Spleen (tissue), 7 donors: ENCODE results near the gene SCD5.

ENCODE experiments used
- POLR2A ChIP-seq, 3 donors: fragments of 450-650 bp; IDR thresholded peaks; one replicate each; pipeline ENCODE4 v1.5.1; 2017; ENCODE audit warnings: antibody characterized with exemption in 3 of 3, mild to moderate bottlenecking in 1 of 3
- TF ChIP-seq, protein P1 (sequence below), 11 experiments: fragments of 200-600 bp in 7 of 11; fragments of 450-650 bp in 4 of 11; sonication (generic) in 4 of 11; IDR thresholded peaks in 8 of 11; conservative IDR thresholded peaks in 3 of 11; 1 replicate in 7 of 11; 2 replicates in 4 of 11; pipeline versions ENCODE4 v1.4.0 to v1.8.0; 2016 to 2021; ENCODE audit warnings: antibody characterized with exemption in 11 of 11, inconsistent platforms in 4 of 11, mild to moderate bottlenecking in 1 of 11
- donor health status: DM: no; HTN: no; CAD: no; lungs with moderate emphysema.
- donor health status: DM: no; HTN: no; CAD: no.
- donor health status: DM: no; HTN: no; CAD: no.

DNA sequence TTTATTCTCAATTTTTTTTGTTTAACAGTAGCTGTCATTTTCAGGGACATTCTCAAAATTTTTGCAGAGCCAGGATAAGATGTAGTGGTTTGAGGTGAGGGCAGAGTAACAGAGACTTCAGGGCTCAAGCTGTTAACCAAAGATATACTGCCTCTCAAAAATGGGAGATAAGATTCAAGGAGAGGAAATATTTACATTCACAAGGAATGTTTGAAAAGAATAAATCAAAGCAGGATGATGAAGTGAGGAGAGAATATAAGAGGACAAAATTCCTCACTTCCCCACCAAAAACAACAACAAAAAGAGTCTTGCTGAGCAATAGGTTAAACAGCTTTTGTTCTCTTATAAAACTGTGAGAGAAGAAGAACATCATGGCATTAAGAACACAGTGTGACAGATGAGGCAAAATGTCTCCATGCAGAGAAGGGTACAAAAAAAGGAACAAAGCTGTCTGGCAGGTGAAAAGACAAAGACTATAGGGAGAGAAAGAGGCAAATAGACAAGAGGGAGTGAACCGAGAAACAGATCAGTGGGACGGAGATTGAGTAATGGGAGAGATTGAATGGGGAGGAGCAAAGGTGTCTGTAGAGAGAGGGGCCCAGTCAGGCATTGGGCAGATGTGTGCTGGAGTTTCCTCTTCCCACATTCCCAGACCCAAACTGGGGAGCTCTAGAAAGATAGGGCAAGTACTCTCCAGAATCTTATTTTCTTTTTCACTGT lies 130.7 kb downstream of the SCD5 start:
- TF ChIP-seq, protein P1, sequence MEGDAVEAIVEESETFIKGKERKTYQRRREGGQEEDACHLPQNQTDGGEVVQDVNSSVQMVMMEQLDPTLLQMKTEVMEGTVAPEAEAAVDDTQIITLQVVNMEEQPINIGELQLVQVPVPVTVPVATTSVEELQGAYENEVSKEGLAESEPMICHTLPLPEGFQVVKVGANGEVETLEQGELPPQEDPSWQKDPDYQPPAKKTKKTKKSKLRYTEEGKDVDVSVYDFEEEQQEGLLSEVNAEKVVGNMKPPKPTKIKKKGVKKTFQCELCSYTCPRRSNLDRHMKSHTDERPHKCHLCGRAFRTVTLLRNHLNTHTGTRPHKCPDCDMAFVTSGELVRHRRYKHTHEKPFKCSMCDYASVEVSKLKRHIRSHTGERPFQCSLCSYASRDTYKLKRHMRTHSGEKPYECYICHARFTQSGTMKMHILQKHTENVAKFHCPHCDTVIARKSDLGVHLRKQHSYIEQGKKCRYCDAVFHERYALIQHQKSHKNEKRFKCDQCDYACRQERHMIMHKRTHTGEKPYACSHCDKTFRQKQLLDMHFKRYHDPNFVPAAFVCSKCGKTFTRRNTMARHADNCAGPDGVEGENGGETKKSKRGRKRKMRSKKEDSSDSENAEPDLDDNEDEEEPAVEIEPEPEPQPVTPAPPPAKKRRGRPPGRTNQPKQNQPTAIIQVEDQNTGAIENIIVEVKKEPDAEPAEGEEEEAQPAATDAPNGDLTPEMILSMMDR (IDR thresholded peaks at IDR 0.05 in 8 of 11, conservative IDR thresholded peaks at IDR 0.05 in 3 of 11), result no peak
- no peak for TF ChIP-seq POLR2A (IDR thresholded peaks at IDR 0.05)
